ENCODE data around the gene RTN1.

Gene RTN1

GRCh38 chr14:59848671-59849070 is 21.9 kb downstream of the RTN1 start:
- no peak for DNase-seq

- DNase-seq: no peak
Measured at GRCh38 chr14:59847711-59848110, 22.9 kb downstream of the RTN1 start.

GRCh38 chr14:59846595-59846994 is 24.0 kb downstream of the RTN1 start:
- DNase-seq: no peak

GRCh38 chr14:59845245-59845644 is 25.3 kb downstream of the RTN1 start:
- DNase-seq: no peak

GRCh38 chr14:59844186-59844812 is 26.3 kb downstream of the RTN1 start:
- no peak for DNase-seq

GRCh38 chr14:59836116-59836515 is 34.5 kb downstream of the RTN1 start:
- DNase-seq: no peak

GRCh38 chr14:59832653-59833294 is 37.8 kb downstream of the RTN1 start:
- no peak for DNase-seq

GRCh38 chr14:59831121-59831730 is 39.4 kb downstream of the RTN1 start:
- no peak for DNase-seq

- no peak for DNase-seq
Measured at GRCh38 chr14:59830338-59830734, 40.2 kb downstream of the RTN1 start.

- no peak for DNase-seq
Measured at GRCh38 chr14:59829469-59830337, 40.9 kb downstream of the RTN1 start.

- no peak for DNase-seq
Measured at GRCh38 chr14:59828276-59828675, 42.3 kb downstream of the RTN1 start.

- DNase-seq: no peak
Measured at GRCh38 chr14:59827401-59827800, 43.2 kb downstream of the RTN1 start.

- DNase-seq: no peak
Measured at GRCh38 chr14:59826150-59826549, 44.4 kb downstream of the RTN1 start.

GRCh38 chr14:59823179-59823578 is 47.4 kb downstream of the RTN1 start:
- no peak for DNase-seq

GRCh38 chr14:59819446-59820088 is 51.0 kb downstream of the RTN1 start:
- DNase-seq: no peak

- no peak for DNase-seq
Measured at GRCh38 chr14:59816941-59817340, 53.6 kb downstream of the RTN1 start.

- no peak for DNase-seq
Measured at GRCh38 chr14:59814988-59815387, 55.6 kb downstream of the RTN1 start.

- DNase-seq: no peak
Measured at GRCh38 chr14:59811815-59812214, 58.8 kb downstream of the RTN1 start.

- no peak for DNase-seq
Measured at GRCh38 chr14:59811073-59811472, 59.5 kb downstream of the RTN1 start.

GRCh38 chr14:59803052-59803540 is 67.5 kb downstream of the RTN1 start:
- no peak for DNase-seq

GRCh38 chr14:59788176-59788575 is 82.4 kb downstream of the RTN1 start:
- no peak for DNase-seq

- no peak for DNase-seq
Measured at GRCh38 chr14:59787045-59787674, 83.4 kb downstream of the RTN1 start.
